Hepatocyte (in vitro differentiated cells): ENCODE data around the gene ARHGAP6.

Experiments used
- CTCF ChIP-seq: fragments of 200-600 bp; sonication (generic); IDR thresholded peaks from 2 replicates; pipeline ENCODE4 v1.5.1; 2016; ENCODE audit warnings: antibody characterized with exemption, mild to moderate bottlenecking; ENCODE audit not compliant: poor library complexity
- EZH2 ChIP-seq: fragments of 200-600 bp; sonication (generic); IDR thresholded peaks from 2 replicates; pipeline ENCODE4 v1.6.1; 2016; ENCODE audit warnings: antibody characterized with exemption, mild to moderate bottlenecking, borderline replicate concordance

GRCh38 chrX:11530621-11531020 is 135.1 kb downstream of the ARHGAP6 start:
- TF ChIP-seq EZH2 = no peak
- no peak for TF ChIP-seq CTCF
